Smooth muscle cell (in vitro differentiated cells): ENCODE results near the gene TMEM50A. TPM values are rescaled to one million over a fixed set of nuclear protein-coding genes. Genes with fewer than 3 reads are reported as not detected.
"Not testable (repeated sequence)": the region's sequence is repeated elsewhere in the genome, so short reads cannot be mapped to it uniquely, and the experiment has no call there.

Source experiments
- DNase-seq: peaks from one replicate; lab custom pipeline; 2025; ENCODE audit not compliant: unreplicated experiment; lab: John Stamatoyannopoulos, UW
- H2AFZ ChIP-seq: fragments of 200-600 bp; sonication (generic); 2 replicates; pipeline ENCODE4 v1.6.0; 2016; ENCODE audit warnings: antibody characterized with exemption, low read depth, mild to moderate bottlenecking
- H3F3A ChIP-seq: fragments of 200-600 bp; sonication (generic); 2 replicates; pipeline ENCODE4 v1.6.0; 2017; ENCODE audit warnings: antibody characterized with exemption, low read depth
- H3K27ac ChIP-seq: fragments of 200-600 bp; sonication (generic); 2 replicates; pipeline ENCODE4 v1.5.1; 2016; ENCODE audit warnings: low read depth, mild to moderate bottlenecking
- H3K27me3 ChIP-seq: fragments of 200-600 bp; sonication (generic); 2 replicates; pipeline ENCODE4 v1.6.1; 2016; ENCODE audit warnings: low read depth, mild to moderate bottlenecking
- H3K36me3 ChIP-seq: fragments of 200-600 bp; sonication (generic); 2 replicates; pipeline ENCODE4 v1.5.1; 2016; ENCODE audit warnings: low read depth
- H3K4me1 ChIP-seq: fragments of 200-600 bp; sonication (generic); 2 replicates; pipeline ENCODE4 v1.5.1; 2016; ENCODE audit warnings: low read depth
- H3K4me2 ChIP-seq: fragments of 200-600 bp; sonication (generic); 2 replicates; pipeline ENCODE4 v1.6.0; 2016; ENCODE audit warnings: mild to moderate bottlenecking
- H3K4me3 ChIP-seq: fragments of 200-600 bp; sonication (generic); 2 replicates; pipeline ENCODE4 v1.5.1; 2016; ENCODE audit warnings: mild to moderate bottlenecking
- H3K79me2 ChIP-seq: fragments of 200-600 bp; sonication (generic); 2 replicates; pipeline ENCODE4 v1.6.0; 2016; ENCODE audit warnings: low read depth, mild to moderate bottlenecking
- H3K9ac ChIP-seq: fragments of 200-600 bp; sonication (generic); 2 replicates; pipeline ENCODE4 v1.6.0; 2016; ENCODE audit warnings: low read depth
- H3K9me3 ChIP-seq: fragments of 200-600 bp; sonication (generic); replicated peaks from 2 replicates; pipeline ENCODE4 v1.5.1; 2016; ENCODE audit warnings: low read depth
- H4K20me1 ChIP-seq: fragments of 200-600 bp; sonication (generic); 2 replicates; pipeline ENCODE4 v1.6.0; 2016; ENCODE audit warnings: low read depth
- CTCF ChIP-seq: fragments of 200-600 bp; sonication (generic); IDR thresholded peaks from 2 replicates; pipeline ENCODE4 v1.5.1; 2017; ENCODE audit warnings: borderline replicate concordance, mild to moderate bottlenecking, antibody characterized with exemption; ENCODE audit not compliant: insufficient read depth, poor library complexity, severe bottlenecking
- WGBS: methylation state at CpG from one replicate; pipeline ENCODE4 v1.1.7; 2016; ENCODE audit warnings: low lambda C conversion rate; 5-methylcytosine and 5-hydroxymethylcytosine counted together
- polyA plus RNA-seq: library from polyadenylated mRNA; unstranded; fragments of >200 nt; fragmentation: Nextera tagmentation; extraction: Ambion mirVana; gene quantifications from 2 replicates; pipeline ENCODE4 v1.2.1, GENCODE V29; 2016
- total RNA-seq: library from RNA; depleted of rRNA; stranded (reverse); fragments of >200 nt; gene quantifications from 2 replicates; pipeline ENCODE4 v1.2.3, GENCODE V29; 2014

Gene TMEM50A
- total and polyA plus RNA-seq, 2 experiments from 2014 or later, result 133 to 156 TPM

GRCh38 chr1:25388691-25389090 is 50.6 kb downstream of the TMEM50A start:
- H3K36me3 ChIP-seq, H3K27me3 ChIP-seq, H3K4me3 ChIP-seq, H3K27ac ChIP-seq, H3F3A ChIP-seq, H3K79me2 ChIP-seq, H3K9ac ChIP-seq, H3K4me2 ChIP-seq, H3K9me3 ChIP-seq, H3K4me1 ChIP-seq, H2AFZ ChIP-seq, DNase-seq, H4K20me1 ChIP-seq: not testable (repeated sequence)
- 80% methylated on average over 8 of the region's 9 CpGs for WGBS

DNA sequence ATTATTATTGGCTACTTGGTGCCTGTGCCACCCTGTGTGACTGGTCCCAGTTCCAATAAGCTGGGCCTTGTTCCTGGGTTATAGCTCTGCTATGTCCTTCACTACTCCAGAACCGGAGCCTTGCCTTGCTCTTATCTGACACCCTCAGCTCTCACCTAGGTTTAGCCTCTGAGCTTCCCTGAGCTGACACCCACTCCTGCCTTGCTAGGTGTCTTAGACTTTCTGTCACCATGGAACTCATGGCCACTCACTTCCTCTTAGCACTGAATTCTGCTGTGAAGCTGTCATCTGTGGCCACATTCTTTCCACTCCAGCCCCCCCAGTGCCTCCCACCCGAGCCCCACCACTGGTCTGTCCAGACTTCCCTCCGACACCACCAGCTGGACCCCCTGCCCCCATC is 51.6 kb downstream of the TMEM50A start:
- H3K9me3 ChIP-seq, H3K27ac ChIP-seq, H3K4me2 ChIP-seq, H4K20me1 ChIP-seq, H3K27me3 ChIP-seq, H3K79me2 ChIP-seq, H2AFZ ChIP-seq, H3K4me3 ChIP-seq, DNase-seq, H3F3A ChIP-seq, H3K4me1 ChIP-seq, H3K9ac ChIP-seq, H3K36me3 ChIP-seq: not testable (repeated sequence)
- 95% methylated on average over 2 of the region's 3 CpGs for WGBS

DNA sequence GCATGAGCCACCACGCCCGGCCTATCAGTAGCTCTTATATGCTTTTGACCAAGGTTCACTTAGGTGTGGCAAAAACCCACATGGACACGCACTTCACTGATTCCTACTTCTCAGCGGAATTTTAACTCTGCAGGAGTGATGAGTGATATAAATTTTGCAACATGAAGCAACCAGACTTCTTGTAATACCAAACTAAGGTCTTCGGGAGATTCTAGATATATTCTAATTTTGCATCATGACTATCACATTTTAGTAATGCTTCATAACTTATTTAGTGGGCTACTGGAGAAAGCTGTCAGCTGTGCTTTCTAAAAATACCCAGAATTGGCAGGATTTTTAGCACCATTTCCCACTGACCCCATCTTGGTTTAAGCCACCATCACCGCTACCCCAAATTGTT is 54.7 kb downstream of the TMEM50A start:
- H3K4me2 ChIP-seq, result no peak overlapping the region
- WGBS, result 95% methylated on average over 6 of the region's 6 CpGs
- no peak for DNase-seq
- H3K4me3 ChIP-seq, result no peak overlapping the region
- no peaks in the 10 kb centered on the region for H3F3A ChIP-seq
- H3K9me3 ChIP-seq, result no peaks in the 10 kb centered on the region
- H3K27ac ChIP-seq, result no peak overlapping the region
- TF ChIP-seq CTCF, result no peak
- no peaks in the 10 kb centered on the region for H4K20me1 ChIP-seq
- H3K4me1 ChIP-seq, result no peaks in the 10 kb centered on the region
- H3K27me3 ChIP-seq, result no peaks in the 10 kb centered on the region
- no peaks in the 10 kb centered on the region for H3K36me3 ChIP-seq
- H2AFZ ChIP-seq, result no peak overlapping the region
- H3K9ac ChIP-seq, result no peak overlapping the region
- no peaks in the 10 kb centered on the region for H3K79me2 ChIP-seq

DNA sequence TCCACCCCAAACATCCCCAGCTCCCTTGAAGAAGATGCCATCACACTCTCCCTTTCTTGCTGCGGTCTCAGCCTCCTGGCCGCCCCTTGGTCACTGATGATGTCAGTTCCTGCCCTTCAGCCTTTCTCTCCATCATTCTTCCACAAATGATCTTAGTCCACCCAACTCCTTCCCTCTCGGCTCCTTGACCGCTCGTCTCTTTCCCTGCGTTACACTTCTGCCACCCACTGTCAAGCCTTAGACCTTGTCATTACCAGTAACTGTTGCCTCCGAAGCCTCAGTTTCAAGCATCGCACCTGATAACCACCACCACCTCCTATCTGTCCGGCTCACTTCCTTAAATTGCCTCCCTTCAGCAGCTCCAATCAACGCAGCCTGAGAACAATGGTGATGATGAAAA is 59.4 kb downstream of the TMEM50A start:
- 83% methylated on average over 6 of the region's 10 CpGs for WGBS
- H3K9ac ChIP-seq, H3K36me3 ChIP-seq, H3K4me3 ChIP-seq, H3K9me3 ChIP-seq, DNase-seq, H3K79me2 ChIP-seq, H2AFZ ChIP-seq, H3K27ac ChIP-seq, H3F3A ChIP-seq, H3K4me1 ChIP-seq, H4K20me1 ChIP-seq, H3K27me3 ChIP-seq, H3K4me2 ChIP-seq: not testable (repeated sequence)

- H3K4me2 ChIP-seq, H3K4me1 ChIP-seq, H3K4me3 ChIP-seq, H3K79me2 ChIP-seq, H3K27me3 ChIP-seq, H2AFZ ChIP-seq, H4K20me1 ChIP-seq, H3K36me3 ChIP-seq, H3K9ac ChIP-seq, DNase-seq, H3K27ac ChIP-seq, H3K9me3 ChIP-seq, H3F3A ChIP-seq: not testable (repeated sequence)
- WGBS, result no CpG with 5 or more reads among the region's 2 CpGs
Measured at GRCh38 chr1:25398079-25398478, 59.9 kb downstream of the TMEM50A start.

GRCh38 chr1:25402947-25403803 is 65.0 kb downstream of the TMEM50A start:
- 56% methylated on average over 5 of the region's 8 CpGs for whole genome bisulfite sequencing
- H3K9ac ChIP-seq, DNase-seq, H4K20me1 ChIP-seq, H3K27ac ChIP-seq, H3K79me2 ChIP-seq, H3K27me3 ChIP-seq, H2AFZ ChIP-seq, H3K9me3 ChIP-seq, H3K4me1 ChIP-seq, H3F3A ChIP-seq, H3K36me3 ChIP-seq, H3K4me3 ChIP-seq, H3K4me2 ChIP-seq: not testable (repeated sequence)

- not testable (repeated sequence) for H2AFZ ChIP-seq, H3K4me1 ChIP-seq, H3K36me3 ChIP-seq, H3K9me3 ChIP-seq, H3K9ac ChIP-seq, H3K4me2 ChIP-seq, H3K27ac ChIP-seq, H4K20me1 ChIP-seq, H3K79me2 ChIP-seq, DNase-seq, H3F3A ChIP-seq, H3K4me3 ChIP-seq, H3K27me3 ChIP-seq
- 77% methylated on average over 11 of the region's 12 CpGs for WGBS
Measured at GRCh38 chr1:25405731-25406305, 67.7 kb downstream of the TMEM50A start.
